Sigmoid colon (tissue), 4 donors: ENCODE measurements around the gene NXN.

ENCODE experiments used
- CTCF ChIP-seq, 4 experiments: fragments of 450-650 bp in 3 of 4; fragments of 200-600 bp in 1 of 4; IDR thresholded peaks; one replicate each; pipeline ENCODE4 v1.5.1; 2016 to 2019; ENCODE audit warnings: antibody characterized with exemption in 4 of 4, mild to moderate bottlenecking in 3 of 4, moderate library complexity in 2 of 4
- EP300 ChIP-seq, 4 donors: sonication (generic); formaldehyde crosslinking; IDR thresholded peaks; one replicate each; pipeline ENCODE4 v1.6.1; 2017; ENCODE audit warnings: antibody characterized with exemption in 4 of 4

- no peak for TF ChIP-seq CTCF (IDR thresholded peaks at IDR 0.05)
- TF ChIP-seq EP300 (IDR thresholded peaks at IDR 0.05): no peak
Observed at GRCh38 chr17:784143-784542, 195.4 kb downstream of the NXN start.
